PFSK-1 (cell line): ENCODE results near the gene SOD1.

ENCODE experiments used
- FOXP2 ChIP-seq: optimal IDR thresholded peaks from 2 replicates; pipeline ENCODE3; 2011; ENCODE audit warnings: borderline replicate concordance, control low read depth, inconsistent platforms; ENCODE audit not compliant: insufficient read depth; ENCODE audit errors: extremely low read length, extremely low read depth
- POLR2AphosphoS5 ChIP-seq: IDR thresholded peaks from 2 replicates; pipeline ENCODE4 v1.6.1; 2012; ENCODE audit warnings: low read depth, mild to moderate bottlenecking, control low read depth, low read length, moderate library complexity
- SIN3A ChIP-seq: IDR thresholded peaks from 2 replicates; pipeline ENCODE4 v1.6.1; 2012; ENCODE audit warnings: mild to moderate bottlenecking, low read length, moderate library complexity, borderline replicate concordance; ENCODE audit not compliant: insufficient read depth
- TAF1 ChIP-seq: IDR thresholded peaks from 2 replicates; pipeline ENCODE4 v1.6.1; 2012; ENCODE audit warnings: low read length, control low read depth, borderline replicate concordance; ENCODE audit not compliant: insufficient read depth
- TF ChIP-seq, protein P1 (sequence below), 2 experiments: IDR thresholded peaks; 2 replicates each; pipeline versions ENCODE4 v1.6.1 to v1.8.0; 2011 to 2012; ENCODE audit warnings: low read depth in 2 of 2, low read length in 2 of 2, control low read depth in 1 of 2, inconsistent platforms in 1 of 2, mild to moderate bottlenecking in 1 of 2, moderate library complexity in 1 of 2; ENCODE audit not compliant: insufficient read depth in 1 of 2

The SOD1 gene

DNA sequence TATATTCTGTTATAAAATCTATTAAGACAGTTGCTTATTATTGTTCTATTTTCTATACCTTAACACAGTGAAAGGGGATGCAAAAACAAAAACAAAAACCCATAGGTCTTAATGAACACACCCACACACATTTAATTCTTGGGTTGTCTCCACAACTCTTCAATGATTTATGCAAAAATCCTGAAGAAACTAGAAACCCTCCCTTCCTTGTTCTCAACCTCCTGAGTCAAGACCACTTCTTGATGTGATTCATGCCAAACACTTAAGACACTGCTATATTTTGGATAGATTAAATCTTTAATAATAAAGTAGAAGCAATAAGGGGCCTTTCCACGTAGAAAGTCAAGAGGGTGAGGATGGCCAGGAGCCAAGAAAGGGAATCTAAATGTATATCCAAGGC lies 49.0 kb downstream of the SOD1 start:
- no peak for TF ChIP-seq FOXP2
- TF ChIP-seq POLR2AphosphoS5 = no peak
- no peak for TF ChIP-seq SIN3A
- TF ChIP-seq, protein P1, sequence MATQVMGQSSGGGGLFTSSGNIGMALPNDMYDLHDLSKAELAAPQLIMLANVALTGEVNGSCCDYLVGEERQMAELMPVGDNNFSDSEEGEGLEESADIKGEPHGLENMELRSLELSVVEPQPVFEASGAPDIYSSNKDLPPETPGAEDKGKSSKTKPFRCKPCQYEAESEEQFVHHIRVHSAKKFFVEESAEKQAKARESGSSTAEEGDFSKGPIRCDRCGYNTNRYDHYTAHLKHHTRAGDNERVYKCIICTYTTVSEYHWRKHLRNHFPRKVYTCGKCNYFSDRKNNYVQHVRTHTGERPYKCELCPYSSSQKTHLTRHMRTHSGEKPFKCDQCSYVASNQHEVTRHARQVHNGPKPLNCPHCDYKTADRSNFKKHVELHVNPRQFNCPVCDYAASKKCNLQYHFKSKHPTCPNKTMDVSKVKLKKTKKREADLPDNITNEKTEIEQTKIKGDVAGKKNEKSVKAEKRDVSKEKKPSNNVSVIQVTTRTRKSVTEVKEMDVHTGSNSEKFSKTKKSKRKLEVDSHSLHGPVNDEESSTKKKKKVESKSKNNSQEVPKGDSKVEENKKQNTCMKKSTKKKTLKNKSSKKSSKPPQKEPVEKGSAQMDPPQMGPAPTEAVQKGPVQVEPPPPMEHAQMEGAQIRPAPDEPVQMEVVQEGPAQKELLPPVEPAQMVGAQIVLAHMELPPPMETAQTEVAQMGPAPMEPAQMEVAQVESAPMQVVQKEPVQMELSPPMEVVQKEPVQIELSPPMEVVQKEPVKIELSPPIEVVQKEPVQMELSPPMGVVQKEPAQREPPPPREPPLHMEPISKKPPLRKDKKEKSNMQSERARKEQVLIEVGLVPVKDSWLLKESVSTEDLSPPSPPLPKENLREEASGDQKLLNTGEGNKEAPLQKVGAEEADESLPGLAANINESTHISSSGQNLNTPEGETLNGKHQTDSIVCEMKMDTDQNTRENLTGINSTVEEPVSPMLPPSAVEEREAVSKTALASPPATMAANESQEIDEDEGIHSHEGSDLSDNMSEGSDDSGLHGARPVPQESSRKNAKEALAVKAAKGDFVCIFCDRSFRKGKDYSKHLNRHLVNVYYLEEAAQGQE (IDR thresholded peaks at IDR 0.05; ENCODE audit: insufficient read depth in 1 of 2, low read depth in 2 of 2, low read length in 2 of 2) = no peak
- no peak for TF ChIP-seq TAF1

DNA sequence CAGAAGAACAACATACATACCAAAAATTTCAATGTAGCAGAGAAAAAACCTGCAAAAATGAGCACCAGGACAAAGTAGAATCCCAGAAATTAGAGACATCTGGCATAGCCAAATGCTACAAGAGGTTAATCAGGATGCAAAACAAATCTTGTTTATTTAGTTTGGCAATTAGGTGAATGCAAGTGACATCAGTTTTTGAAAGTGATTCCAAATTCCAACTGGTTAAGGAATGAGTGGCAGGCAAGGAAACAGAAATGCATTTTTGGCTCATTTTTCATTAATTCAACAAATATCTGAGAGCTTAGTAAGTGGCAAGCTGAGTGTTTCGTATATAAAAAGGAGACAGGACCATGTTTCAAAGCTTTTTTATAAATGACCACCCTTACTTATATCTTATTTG lies 51.1 kb downstream of the SOD1 start:
- TF ChIP-seq SIN3A = no peak
- TF ChIP-seq, protein P1 (IDR thresholded peaks at IDR 0.05; ENCODE audit: insufficient read depth in 1 of 2, low read depth in 2 of 2, low read length in 2 of 2) = no peak
- no peak for TF ChIP-seq FOXP2
- TF ChIP-seq POLR2AphosphoS5 = no peak
- no peak for TF ChIP-seq TAF1

DNA sequence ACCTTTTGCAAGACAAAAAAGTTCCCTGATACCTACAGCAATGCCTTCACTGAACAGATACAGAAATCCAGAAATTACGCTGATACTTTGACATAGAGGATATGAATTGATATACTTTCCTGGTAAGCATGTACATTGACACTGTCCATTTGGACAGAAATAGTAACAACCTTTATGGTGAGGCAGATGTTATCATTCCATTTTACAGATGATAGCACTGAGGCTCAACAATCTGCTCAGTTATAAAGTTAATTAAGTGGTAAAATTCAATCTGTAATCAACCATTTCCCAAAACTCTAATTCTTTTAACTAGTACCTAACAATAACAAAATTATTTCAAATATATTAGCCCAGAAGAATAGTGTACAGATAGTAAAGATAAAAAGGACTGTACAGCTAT lies 51.8 kb downstream of the SOD1 start:
- TF ChIP-seq, protein P1 (IDR thresholded peaks at IDR 0.05; ENCODE audit: insufficient read depth in 1 of 2, low read depth in 2 of 2, low read length in 2 of 2) = no peak
- TF ChIP-seq POLR2AphosphoS5 (no peak), TAF1 (no peak), SIN3A (no peak), FOXP2 (no peak)

DNA sequence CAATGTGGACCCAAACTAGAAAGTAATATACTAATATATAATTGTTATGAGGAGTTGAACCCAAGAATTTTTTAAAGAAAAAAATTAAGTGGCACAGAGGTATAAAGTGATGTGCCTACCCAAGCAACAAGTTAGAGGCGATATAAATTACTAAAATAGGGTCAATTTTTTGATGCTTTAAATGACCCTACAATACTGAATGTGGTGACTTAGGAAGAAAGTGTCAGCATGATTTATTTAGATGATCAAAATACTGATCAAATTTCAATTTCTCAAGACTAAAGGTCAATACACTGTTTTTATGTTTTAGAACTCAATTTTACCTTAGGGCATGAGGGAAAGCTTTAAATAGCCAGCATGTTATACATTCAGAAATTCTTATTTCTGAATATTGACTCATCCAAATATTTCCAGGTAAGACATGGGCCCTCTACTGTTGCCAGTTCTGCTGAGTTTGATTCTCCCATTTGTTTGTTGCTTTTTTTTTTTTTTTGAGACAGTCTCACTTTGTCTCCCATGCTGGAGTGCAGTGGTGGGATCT lies 52.3 kb downstream of the SOD1 start:
- no peak for TF ChIP-seq FOXP2
- TF ChIP-seq POLR2AphosphoS5 = no peak
- no peak for TF ChIP-seq SIN3A
- TF ChIP-seq, protein P1 (IDR thresholded peaks at IDR 0.05; ENCODE audit: insufficient read depth in 1 of 2, low read depth in 2 of 2, low read length in 2 of 2) = no peak
- no peak for TF ChIP-seq TAF1

DNA sequence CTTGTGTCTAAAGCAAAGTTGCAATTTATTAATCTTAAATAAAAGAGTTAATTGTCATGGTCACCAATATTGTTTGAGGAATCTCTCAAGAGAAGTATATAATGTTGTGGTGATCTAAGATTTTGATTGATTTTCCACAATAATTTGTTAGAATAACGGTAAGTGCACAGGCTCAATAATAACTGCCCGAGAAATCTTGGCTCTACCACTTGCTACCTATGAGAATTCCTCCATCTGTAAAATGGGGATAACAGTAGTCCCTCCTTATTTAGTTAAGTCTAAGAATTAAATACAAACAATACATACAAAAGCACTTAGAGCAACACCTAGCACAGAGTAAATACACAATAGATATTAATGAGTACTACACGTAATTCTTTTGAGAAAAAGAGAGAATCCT lies 53.6 kb downstream of the SOD1 start:
- TF ChIP-seq TAF1 (no peak), SIN3A (no peak), POLR2AphosphoS5 (no peak), FOXP2 (no peak)
- TF ChIP-seq, protein P1 (IDR thresholded peaks at IDR 0.05; ENCODE audit: insufficient read depth in 1 of 2, low read depth in 2 of 2, low read length in 2 of 2) = no peak
